HG02588 (cell line): ENCODE measurements around the gene NECAB3.
"Not testable (repeated sequence)": the region's sequence is repeated elsewhere in the genome, so short reads cannot be mapped to it uniquely, and the experiment has no call there.

Experiments used
- ATAC-seq: cut with Tn5 transposase; IDR thresholded peaks from one replicate; pipeline ENCODE4 v1.9.1; 2021; ENCODE audit warnings: mild to moderate bottlenecking, moderate library complexity; ENCODE audit not compliant: unreplicated experiment

NECAB3 gene

DNA sequence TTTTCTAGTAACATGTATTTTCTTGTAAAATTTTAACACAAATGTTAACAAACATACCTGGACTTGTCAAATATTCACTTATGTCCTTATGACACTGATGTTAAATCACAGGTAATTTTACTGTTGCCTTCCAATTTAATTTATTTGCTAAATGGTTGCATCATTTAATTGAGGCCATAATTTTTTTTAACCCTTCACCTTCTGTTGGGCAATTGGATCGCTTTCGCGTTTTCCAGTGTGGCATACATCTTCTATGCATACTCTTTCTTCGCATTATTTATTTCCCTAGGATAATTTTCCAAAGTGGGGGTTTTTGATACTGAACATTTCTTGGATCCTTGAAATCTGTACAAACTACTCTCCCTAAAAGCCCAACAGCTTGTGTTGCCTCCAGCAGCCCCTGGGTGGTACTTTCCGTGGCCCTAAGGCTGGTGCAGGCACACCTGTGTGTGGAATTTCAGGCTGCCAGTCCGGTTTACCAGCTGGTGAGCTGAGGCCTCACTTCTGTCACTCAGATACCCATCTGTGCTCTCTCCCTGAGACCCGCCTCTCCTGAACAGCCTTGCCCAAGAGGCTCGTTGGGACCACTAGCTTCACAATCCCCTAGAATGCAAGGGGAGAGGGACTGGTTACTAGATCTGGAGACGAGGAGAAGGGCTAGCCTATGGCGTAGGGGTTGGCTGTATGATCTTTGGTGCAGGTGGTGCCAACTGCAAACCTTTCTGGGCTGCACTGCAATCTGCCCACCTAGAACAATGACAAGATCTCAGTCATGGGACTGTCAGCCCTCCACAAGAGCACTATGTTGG is 23.3 kb downstream of the NECAB3 start:
- ATAC-seq = no peak

DNA sequence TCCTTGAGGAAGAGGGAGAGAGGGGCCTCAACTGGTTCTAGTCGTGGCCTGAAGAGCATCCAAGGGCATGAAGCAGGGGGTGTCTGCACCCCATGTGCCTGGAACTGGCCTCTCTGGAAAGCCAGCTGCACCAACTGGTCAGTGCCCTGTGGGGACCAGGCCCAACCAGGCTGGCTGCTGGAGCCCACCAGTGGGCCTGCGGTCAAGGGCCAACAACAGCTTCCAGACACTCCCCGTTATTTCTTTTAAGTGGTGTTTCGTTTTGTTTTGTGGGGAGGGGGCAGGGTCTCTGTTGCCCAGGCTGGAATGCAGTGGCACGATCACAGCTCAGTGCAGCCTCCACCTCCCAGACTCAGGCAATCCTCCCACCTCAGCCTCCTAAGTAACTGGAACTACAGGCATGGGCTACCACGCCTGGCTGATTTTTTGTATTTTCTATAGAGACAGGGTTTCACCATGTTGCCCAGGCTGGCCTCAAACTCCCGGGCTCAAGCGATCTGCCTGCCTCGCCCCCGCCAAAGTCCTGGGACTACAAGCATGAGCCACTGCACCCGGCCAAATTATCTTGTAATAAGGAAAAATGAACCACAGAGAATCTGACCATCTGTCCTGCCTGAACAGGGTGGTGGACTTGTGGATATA is 24.0 kb downstream of the NECAB3 start:
- ATAC-seq = no peak

DNA sequence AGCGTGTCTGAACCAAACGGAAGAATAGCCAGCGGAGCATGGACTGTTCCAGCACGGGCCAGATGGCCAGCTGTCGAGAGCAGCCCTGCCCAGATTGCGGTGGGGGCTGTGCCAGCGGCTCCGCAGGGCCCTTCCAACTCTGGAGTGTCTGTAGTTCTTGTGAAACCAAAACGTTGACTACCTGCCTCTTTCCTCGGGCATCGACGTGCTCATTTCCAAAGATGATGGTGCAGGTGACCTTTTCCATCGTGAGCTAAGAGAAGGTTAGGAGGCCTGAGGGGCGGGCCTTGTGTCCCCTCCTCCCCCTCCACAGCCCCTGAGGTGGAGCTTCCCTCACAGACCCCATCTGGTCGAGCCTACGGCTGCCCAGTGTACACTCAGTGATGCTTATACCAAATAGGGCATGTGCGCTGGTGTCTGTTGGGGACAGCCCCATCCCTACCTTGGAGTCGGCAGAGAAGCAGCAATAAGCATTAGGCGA is 25.0 kb downstream of the NECAB3 start:
- ATAC-seq = no peak

DNA sequence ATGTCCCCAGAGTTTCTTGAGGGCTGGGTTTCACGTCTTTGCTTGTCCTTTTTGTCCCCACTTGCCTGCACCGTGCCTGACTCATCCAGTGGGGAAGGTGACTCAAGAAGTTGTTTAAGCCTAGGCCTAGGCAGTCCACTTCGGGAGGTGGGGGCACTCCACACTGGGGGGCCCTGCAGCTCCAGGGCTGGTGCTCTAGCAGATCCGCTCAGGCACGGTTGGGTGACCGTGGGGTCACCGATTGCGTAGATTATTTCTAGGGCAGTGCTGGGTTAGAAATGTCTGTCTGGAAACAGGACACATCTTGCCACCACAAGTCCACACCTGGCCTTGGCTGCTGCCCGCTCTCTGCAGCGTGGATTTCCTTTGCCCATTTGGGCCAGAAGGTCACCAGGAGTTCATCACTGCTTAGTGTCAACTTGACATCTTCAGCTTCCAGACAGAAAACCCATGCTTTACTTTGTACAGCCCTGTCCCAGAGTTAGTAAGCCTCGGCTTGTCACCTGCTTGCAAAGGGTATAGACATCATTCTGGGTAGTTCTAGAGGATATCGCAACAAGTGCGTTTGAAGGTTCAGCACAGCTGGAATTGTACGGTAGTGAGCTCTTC is 25.7 kb downstream of the NECAB3 start:
- no peak for ATAC-seq

DNA sequence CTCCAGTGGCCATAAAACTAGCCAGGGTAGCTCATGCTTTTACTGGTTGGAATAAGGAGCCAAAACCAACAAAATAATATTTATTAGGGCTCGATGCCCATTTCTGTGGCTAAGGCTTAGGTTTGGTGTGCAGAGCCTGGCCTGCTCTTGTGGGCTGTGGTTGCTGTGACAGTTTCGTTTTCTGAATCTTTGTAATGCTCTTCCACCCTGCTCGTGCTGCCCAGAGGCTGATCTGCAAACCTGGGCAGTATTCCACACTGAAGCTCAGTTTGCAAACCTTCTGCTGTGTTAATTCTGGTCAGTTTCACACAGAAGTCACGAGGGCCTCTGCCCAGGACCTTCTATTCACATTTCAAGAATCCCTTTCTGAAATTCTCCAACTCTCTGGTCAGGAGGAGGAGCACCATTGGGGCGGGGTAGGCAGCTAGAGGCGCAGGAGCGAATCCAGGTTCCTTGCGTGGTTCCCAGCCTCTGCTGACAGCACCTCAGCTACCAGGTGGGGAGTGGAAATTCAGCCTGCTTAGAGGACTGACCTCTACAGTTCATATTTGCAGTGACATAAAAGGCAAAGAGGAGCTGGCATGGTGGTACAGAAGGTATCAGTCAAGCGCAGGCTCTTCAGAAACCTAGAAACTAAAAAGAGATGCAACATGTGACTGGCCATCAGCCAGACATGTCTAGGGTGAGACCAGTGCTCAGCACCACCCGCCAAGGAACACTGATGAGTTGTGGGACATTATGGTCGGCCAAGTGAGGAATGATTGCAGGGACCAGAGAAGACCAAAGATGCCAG is 26.4 kb downstream of the NECAB3 start:
- ATAC-seq = no peak

DNA sequence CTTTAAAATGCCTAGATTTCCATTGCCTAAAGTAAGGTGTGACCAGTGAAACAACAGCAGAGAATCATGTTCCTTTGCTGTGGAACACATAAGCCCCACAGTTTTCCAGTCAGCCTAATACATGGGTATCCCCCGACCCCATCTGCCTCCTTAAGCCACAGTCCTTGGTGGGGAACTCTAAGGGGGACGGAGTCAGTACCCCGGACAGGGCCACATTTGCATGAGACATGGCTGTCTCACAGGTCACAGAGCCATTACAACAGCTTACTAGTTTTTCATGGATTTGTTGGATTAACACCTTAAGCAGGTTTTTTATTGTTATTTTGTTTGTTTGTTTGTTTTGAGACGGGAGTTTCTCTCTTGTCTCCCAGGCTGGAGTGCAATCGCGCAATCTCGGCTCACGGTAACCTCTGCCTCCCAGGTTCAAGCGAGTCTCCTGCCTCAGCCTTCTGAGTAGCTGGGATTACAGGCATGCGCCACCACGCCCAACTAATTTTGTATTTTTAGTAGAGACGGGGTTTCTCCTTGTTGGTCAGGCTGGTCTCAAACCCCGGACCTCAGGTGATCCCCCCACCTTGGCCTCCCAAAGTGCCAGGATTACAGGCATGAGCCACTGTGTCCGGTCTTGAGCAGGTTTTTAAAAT is 27.1 kb downstream of the NECAB3 start:
- ATAC-seq = not testable (repeated sequence)

DNA sequence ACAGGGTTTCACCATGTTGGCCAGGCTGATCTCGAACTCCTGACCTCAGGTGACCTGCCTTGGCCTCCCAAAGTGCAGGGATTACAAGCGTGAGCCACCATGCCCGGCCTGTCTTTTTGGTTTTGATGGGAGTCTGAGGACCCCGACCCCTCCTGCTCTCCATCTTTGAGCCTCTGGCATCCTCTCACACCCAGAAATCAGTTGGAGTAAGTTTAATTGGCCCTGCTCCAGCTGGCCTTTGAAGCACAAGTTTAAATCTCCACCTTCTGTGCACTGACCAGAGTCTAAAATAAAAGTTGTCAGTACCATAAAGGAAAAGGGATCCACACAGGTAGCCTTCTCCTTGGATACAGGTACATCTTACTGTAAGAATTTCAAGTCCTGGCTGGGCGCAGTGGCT is 28.0 kb downstream of the NECAB3 start:
- no peak for ATAC-seq

DNA sequence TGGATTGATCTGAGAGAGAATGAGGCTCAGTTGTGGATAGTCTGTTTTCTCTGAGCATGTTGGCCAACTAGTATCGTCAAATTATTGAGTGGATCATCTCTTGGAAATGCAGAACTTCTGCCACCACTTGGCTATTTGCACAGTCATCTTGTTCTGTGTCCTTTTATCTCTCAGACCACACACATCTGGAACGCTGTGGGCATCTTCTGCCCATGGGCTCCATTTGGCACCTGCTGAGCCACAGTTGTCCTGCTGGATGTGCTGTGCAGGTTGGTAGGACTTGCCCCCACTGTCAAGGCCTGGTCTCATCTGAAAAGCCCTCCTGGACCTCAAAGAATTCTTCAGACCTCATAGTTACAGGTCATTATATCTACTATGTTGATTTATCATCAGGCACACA is 28.8 kb downstream of the NECAB3 start:
- ATAC-seq = no peak

DNA sequence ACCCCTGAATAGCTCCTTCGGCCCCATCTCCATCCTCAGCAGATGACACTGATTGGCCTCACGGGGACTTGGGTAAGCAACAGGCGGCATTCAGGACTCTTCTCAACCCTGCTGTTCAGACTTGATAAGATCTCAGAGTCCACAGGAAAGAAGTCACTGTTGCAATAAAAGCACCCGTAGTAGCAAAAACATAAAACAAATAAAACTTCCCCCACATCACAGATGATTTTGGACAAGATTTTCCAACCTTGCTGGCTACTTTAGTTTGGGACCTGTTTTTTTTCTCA is 29.2 kb downstream of the NECAB3 start:
- no peak for ATAC-seq

DNA sequence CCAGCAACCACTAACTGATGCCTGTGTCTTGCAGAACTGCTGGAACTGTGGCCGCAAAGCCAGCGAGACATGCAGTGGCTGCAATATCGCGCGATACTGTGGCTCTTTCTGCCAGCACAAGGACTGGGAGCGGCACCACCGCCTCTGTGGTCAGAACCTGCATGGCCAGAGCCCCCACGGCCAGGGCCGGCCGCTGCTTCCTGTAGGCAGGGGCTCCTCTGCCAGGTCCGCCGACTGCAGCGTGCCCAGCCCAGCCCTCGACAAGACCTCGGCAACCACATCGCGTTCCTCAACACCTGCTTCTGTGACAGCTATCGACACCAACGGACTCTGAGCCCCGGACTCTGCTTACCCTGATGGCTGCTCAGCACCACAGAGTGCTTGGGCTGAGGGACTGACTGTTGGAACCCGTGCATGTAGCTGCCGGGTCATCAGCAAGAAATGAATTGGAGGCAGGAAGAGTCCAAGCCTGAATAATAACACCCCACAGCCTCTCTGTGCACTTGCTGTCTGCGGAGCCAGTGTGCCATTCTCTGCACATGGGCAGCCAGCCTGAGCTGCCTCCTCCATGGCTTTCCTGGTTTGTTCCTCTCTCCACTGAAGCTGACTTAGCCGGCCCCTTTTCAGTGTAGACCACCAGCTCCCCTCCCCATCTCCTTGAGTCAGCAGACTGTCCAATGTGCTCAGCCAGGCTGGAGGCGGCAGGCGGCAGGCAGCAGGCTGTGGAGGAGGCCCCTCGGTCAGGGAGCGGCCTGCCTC is 29.7 kb downstream of the NECAB3 start:
- ATAC-seq = no peak

DNA sequence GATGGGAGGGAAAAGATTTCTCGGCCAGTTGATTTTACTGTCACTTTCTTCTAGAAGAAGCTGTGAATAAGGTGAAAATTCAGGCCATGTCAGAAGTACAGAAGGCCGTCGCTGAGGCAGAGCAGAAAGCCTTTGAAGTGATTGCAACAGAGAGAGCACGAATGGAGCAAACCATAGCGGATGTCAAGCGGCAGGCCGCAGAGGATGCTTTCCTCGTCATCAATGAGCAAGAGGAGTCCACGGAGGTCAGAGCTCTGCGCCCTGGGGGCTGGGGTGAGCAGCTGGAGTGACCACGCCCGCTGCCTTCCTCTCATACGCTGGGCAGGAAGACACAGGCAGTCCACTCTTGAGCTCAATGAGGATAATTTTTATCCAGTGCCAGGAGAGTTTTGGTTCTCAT is 33.9 kb downstream of the NECAB3 start:
- ATAC-seq = no peak

DNA sequence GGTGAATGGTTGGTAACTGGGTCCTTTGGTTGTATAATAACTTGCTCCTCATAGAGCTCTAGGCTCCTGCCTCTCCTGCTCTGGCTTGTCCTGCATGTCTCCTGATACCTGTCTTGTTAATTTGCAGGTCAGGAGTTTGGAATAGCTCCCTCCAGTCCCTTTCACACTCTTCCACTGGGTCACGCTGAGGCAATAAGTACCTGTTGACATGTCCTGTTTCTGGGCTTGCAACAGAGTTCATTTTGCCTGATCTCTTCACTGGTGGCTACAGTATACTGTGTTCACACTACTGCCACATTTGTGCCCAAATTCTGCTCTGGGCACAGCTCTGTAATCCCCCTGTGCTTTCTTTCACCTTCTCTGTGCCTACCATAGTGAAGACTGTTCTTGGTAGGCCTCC is 37.5 kb downstream of the NECAB3 start:
- ATAC-seq = no peak

DNA sequence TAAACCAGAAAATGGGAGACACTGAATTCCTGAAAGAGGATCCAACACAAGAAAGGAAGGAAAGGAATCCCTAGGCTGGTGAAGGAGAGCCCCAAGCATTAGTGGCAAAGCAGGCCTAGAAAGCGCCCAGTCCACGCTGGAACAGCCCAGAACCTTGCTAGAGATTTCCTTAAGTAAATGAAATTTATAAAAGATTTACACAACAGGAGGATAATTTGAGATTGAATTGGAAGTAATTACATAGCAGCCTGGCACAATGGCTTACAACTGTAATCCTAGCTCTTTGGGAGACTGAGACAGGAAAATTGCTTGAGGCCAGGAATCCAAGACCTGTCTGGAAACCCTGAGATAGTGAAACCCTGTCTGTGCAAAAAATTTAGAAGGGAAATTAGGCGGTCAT is 38.9 kb downstream of the NECAB3 start:
- ATAC-seq = no peak

DNA sequence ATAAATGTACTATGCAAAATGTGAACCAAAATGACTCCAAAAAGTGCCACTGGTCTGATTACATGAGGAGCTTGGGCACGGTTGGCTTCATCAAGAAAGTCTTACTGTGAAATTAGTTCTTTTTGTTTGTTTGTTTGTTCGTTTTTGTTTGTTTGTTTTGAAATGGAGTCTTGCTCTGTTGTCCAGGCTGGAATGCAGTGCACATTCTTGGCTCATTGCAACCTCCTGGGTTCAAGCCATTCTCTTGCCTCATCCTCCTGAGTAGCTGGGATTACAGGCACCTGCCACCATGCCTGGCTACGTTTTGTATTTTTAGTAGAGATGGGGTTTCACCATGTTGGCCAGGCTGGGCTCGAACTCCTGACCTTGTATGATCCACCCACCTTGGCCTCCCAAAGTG is 42.3 kb downstream of the NECAB3 start:
- not testable (repeated sequence) for ATAC-seq

DNA sequence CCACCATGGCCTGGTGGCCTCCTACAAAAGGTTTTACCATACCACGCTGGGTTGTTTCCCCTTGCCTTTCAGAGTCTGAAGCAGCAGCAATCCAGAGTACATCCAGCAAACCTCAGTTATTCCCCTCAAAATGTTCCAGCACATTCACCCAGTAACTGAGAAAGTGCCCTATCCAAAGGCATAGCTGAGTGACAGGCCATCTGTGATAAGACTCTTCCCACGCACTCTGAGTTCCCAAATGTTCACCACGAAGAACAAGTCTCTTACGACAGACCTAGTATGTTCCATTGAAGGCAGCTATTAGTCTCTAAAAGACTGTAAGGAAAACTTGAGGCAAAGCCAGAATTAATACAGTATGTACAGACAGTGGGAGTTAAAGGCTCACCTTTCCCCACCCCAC is 43.7 kb downstream of the NECAB3 start:
- no peak for ATAC-seq

DNA sequence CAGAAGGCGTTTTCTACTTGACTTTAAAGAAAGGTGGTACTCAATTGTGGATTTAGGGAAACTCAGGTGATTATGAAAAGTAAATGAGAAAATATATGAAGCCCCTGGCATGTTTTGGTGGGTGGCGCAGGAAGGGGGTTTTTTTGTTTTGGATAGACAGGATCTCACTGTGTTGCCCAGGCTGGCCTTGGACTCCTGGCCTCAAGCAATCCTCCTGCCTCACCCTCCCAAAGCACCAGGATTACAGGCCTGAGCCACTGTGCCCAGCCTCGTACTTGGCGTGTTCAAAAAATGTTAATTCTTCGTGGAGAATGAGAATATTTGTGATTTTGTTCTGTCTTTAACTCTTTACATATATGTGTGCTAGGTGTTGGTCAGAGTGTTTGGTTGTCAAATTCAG is 44.2 kb downstream of the NECAB3 start:
- ATAC-seq = no peak

DNA sequence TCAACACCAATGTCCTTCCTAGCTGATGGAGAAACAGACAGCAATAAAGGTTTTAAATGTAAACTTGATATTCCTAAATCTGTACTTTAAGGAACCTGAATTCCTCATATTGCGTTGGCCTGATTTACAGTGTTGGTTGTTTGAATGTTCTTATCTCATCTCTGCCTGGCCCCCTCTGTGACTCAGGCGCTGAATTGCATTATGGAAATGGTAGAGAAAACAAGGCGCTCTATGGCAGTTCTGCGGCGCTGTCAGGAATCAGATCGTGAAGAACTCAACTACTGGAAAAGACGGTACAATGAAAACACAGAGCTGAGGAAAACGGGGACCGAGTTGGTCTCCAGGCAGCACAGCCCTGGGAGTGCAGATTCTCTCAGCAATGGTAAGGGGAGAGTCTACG is 44.7 kb downstream of the NECAB3 start:
- no peak for ATAC-seq

DNA sequence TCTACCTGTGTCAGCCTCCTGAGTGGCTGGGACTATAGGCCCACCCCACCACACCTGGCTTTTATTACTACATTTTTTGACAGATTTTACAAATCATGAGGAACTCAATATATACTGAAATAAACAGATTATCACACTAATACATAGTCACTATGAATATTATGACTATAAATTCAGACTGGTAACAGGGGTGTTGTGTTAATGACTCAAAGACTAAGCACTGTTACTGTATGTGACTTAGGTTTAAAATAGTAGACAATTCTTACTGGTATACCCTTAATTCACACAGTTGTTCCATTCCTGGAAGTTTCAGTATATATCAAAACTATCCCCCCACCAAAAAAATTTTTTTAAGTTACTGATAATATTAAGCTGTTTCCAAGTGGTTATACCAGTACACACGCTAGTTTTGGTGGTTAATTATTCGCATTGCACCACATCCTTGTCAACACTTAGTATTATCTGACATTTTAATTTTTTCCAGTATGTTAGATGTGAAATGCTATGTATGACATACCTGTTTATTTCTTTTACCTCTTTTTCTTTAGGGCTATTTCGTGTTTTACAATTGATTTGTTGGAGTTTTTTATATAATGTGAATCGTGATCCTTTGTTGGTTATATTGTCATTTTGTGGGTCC is 46.5 kb downstream of the NECAB3 start:
- ATAC-seq = no peak

DNA sequence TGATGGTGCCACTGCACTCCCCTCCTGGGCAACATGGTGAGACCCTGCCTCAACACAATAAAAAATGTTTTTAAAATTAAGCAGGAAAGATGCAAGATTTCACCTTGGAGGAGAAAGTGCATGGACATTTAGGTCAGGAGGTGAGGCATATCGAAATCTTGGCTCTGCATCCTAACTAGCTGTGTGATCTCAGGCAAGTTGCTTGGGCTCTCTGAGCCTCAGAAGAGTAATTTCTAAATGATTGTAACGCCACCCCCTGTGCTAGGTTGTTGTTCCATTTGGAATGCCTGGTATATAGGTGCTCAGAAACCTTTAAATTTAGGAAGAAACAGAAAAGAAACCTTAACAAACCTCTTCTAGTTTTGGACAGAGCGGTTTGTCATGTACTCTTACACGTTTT is 48.0 kb downstream of the NECAB3 start:
- no peak for ATAC-seq

DNA sequence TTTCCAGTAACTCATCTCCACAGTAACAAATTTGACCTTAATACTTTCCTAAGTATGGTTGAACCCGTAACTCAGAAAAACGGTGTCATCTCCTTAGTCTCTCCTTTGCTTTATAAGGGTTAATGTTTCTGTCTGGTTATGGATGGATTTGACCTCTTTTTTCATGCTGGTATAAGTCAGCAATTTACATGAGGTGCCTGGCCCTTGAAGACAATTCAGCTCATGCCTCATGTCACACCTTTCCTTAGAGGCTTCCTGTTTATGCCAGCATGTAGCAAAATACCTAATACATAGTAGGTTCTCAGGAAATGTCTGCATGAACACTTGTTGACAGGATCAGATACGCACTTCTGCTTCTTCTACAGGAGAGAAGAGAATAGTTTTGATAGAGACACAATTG is 49.8 kb downstream of the NECAB3 start:
- ATAC-seq = no peak
